Cardiac muscle cell (in vitro differentiated cells and primary cell): Measurements from ENCODE around the gene ABLIM1. TPM values are rescaled to one million over a fixed set of nuclear protein-coding genes. Genes with fewer than 3 reads are reported as not detected.
A peak's percentile ranks its signal among the peaks of the same experiment; 100 is the strongest.

Source experiments
- DNase-seq, 2 donors: peaks; one replicate each; pipeline versions ENCODE4 v3.0.0 to v3.0.0-alpha.2; 2010 to 2017; ENCODE audit warnings: low read depth in 1 of 2, low spot score in 1 of 2
- H3K27ac ChIP-seq: fragments of 200-600 bp; sonication (generic); 2 replicates; pipeline ENCODE4 v1.5.1; 2016
- H3K27me3 ChIP-seq: fragments of 200-600 bp; sonication (generic); 2 replicates; pipeline ENCODE4 v1.6.0; 2016; ENCODE audit warnings: control low read depth
- H3K36me3 ChIP-seq: fragments of 200-600 bp; sonication (generic); 2 replicates; pipeline ENCODE4 v1.5.1; 2016; ENCODE audit warnings: control low read depth
- H3K4me1 ChIP-seq: fragments of 200-600 bp; sonication (generic); 2 replicates; pipeline ENCODE4 v1.8.1; 2017; ENCODE audit warnings: low read depth, mild to moderate bottlenecking, mixed run types
- H3K4me3 ChIP-seq: fragments of 200-600 bp; sonication (generic); 2 replicates; pipeline ENCODE4 v1.5.1; 2016; ENCODE audit warnings: mild to moderate bottlenecking
- H3K9me3 ChIP-seq: fragments of 200-600 bp; sonication (generic); 2 replicates; pipeline ENCODE4 v1.5.1; 2017; ENCODE audit warnings: low read depth, mild to moderate bottlenecking, control low read depth
- polyA plus RNA-seq: library from polyadenylated mRNA; unstranded; fragments of >200 nt; fragmentation: Nextera tagmentation; extraction: Ambion mirVana; gene quantifications from 2 replicates; pipeline ENCODE4 v1.2.1, GENCODE V29; 2016
- total RNA-seq: library from RNA; depleted of rRNA; stranded (reverse); fragments of >200 nt; gene quantifications from 2 replicates; pipeline ENCODE4 v1.2.3, GENCODE V29; 2016
- TF ChIP-seq, protein P1 (sequence below): IDR thresholded peaks from 2 replicates; pipeline ENCODE4 v1.5.1; 2012; ENCODE audit warnings: low read depth, mild to moderate bottlenecking, low read length

ABLIM1 gene
- total and polyA plus RNA-seq, 2 experiments from 2014 or later, result 105 to 148 TPM

DNA sequence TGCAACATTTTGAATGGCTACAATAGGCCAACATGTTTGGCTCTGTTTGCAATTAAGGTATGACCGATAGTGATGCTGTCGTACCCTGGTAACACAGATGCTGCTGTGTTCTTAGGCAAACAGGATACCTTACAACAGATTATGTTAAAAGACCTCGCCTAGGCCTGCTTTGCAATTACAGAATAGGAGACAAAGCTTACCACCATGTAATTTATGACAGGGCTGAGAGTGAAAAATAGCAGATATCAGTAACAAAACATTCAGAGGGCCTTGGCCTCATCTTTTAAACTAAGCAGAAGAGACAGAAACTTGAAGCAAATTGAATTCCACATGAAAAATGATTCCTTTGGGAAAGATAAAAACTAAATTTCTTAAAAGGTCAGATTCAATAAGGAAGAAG is 29.4 kb upstream of the ABLIM1 start:
- Histone ChIP-seq H3K27ac (no peak overlapping the region), H3K4me3 (no peak overlapping the region), H3K4me1 (peaks cover 39% of the 10 kb centered on the region), H3K9me3 (no peaks in the 10 kb centered on the region), H3K36me3 (no peaks in the 10 kb centered on the region), H3K27me3 (no peaks in the 10 kb centered on the region)
- TF ChIP-seq, protein P1, sequence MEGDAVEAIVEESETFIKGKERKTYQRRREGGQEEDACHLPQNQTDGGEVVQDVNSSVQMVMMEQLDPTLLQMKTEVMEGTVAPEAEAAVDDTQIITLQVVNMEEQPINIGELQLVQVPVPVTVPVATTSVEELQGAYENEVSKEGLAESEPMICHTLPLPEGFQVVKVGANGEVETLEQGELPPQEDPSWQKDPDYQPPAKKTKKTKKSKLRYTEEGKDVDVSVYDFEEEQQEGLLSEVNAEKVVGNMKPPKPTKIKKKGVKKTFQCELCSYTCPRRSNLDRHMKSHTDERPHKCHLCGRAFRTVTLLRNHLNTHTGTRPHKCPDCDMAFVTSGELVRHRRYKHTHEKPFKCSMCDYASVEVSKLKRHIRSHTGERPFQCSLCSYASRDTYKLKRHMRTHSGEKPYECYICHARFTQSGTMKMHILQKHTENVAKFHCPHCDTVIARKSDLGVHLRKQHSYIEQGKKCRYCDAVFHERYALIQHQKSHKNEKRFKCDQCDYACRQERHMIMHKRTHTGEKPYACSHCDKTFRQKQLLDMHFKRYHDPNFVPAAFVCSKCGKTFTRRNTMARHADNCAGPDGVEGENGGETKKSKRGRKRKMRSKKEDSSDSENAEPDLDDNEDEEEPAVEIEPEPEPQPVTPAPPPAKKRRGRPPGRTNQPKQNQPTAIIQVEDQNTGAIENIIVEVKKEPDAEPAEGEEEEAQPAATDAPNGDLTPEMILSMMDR, result no peak
- no peak for DNase-seq

DNA sequence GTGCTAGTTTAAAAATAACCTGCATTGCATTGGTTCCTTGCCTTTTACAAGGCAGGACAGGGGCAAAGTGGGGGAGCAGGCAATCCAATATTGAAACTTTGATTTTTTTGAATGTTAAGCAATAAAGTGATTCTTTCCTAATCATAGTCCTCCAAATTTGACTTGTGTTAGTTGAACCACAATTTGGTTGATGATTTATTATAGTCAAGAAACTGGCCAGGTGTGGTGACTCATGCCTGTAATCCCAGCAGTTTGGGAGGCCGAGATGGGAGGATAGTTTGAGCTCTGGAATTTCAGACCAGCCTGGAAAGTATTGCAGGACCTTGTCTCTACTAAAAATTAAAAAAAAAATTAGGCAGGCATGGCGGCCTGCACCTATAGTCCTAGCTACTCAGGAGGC is 27.9 kb upstream of the ABLIM1 start:
- Histone ChIP-seq H3K9me3 (no peaks in the 10 kb centered on the region), H3K27me3 (no peaks in the 10 kb centered on the region), H3K4me3 (no peak overlapping the region), H3K4me1 (peaks cover 48% of the 10 kb centered on the region), H3K36me3 (no peaks in the 10 kb centered on the region), H3K27ac (peak overlapping the region; percentile 19)
- no peak for DNase-seq
- TF ChIP-seq, protein P1, result no peak

DNA sequence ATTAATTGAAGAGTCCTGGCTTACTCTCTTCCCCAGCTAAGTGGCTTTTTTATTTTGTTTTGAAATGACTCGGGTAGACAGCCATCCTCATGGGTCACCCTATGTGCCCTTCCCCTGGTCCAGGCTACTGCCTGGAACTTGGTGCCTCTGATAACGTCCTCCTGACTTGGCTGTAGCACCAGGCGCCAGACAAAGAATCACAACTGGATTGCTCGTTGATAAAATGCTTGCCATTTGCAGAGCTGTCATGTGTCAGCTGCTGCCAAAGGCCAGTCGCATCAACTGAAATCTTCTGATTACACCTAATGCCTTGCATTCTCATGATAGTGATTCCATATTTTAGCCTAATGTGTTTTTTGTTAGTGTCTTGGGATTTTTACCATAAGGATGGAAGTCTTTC is 27.4 kb upstream of the ABLIM1 start:
- peak in 1 of 2 donors; percentile 39 for DNase-seq
- H3K4me1 ChIP-seq, result peaks cover 48% of the 10 kb centered on the region
- H3K27me3 ChIP-seq, result no peaks in the 10 kb centered on the region
- no peaks in the 10 kb centered on the region for H3K36me3 ChIP-seq
- no peak overlapping the region for H3K4me3 ChIP-seq
- H3K9me3 ChIP-seq, result no peaks in the 10 kb centered on the region
- TF ChIP-seq, protein P1, result no peak
- H3K27ac ChIP-seq, result peak overlapping the region; percentile 56

DNA sequence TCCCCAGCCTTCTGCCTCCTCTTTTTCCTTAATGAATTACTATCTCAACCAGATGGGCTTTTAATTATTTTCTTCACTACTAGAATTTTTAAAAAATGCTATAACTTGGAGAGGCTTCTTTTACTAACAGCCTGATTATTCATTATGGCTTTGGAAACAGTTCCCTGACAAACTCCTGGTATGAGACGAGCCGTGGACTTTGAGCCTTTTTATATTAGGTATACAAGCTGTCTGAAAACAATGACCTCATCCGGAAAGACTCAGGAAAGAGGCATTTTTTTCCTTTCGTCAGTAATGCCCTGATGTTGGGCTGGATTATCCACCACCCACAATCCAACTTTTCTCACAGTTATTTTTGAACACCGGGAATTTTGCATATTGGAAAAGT is 26.7 kb upstream of the ABLIM1 start:
- DNase-seq, result peak in 1 of 2 donors; percentile 63

DNA sequence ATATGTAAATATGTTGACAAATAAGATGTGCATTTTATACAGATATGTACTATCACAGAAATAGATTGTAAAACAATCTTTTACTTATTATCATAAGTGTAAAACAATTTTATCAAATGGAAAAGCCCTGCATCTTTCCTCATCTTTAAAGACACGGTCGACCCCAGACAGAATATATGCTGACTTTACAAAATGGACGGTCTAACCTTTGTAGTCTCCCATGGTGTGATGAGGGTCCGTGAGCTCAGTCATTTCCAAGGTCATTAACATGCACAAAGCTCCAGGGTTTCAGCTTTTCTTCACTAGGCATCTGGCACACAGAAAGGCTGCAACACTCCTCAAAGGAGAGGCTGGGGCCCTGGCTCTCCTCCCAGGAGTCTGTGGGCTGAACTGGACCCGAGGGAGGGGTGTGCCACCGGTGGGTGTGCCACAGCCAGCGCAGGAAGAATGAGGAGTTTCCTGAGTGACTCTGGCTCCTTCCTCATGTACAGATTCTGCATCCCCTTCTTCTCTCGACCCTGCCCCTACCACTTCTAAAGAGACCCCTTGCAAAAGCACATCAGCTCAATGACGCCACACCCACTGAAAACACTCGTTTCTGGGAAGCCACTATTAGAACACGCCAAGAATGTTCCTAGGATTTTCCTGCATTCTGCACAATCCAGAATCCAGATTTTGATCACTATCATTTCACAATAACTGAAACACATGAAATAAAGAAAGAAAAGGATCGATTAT is 26.2 kb upstream of the ABLIM1 start:
- no peaks in the 10 kb centered on the region for H3K36me3 ChIP-seq
- DNase-seq, result peak in 1 of 2 donors; percentile 54
- peaks cover 48% of the 10 kb centered on the region for H3K4me1 ChIP-seq
- H3K4me3 ChIP-seq, result no peak overlapping the region
- TF ChIP-seq, protein P1, result no peak
- H3K27me3 ChIP-seq, result no peaks in the 10 kb centered on the region
- no peaks in the 10 kb centered on the region for H3K9me3 ChIP-seq
- peak overlapping the region; percentile 56 for H3K27ac ChIP-seq

More for the DNA sequence above, 26.7 kb upstream of the ABLIM1 start:
- H3K36me3 ChIP-seq, result no peaks in the 10 kb centered on the region
- no peaks in the 10 kb centered on the region for H3K9me3 ChIP-seq
- H3K4me1 ChIP-seq, result peaks cover 48% of the 10 kb centered on the region
- no peaks in the 10 kb centered on the region for H3K27me3 ChIP-seq
- TF ChIP-seq, protein P1, result no peak
- peak overlapping the region; percentile 56 for H3K27ac ChIP-seq
- H3K4me3 ChIP-seq, result no peak overlapping the region
